Psoas muscle (tissue), 8 donors: ENCODE measurements around the gene KCNT1. TPM values are rescaled to one million over a fixed set of nuclear protein-coding genes. Genes with fewer than 3 reads are reported as not detected.

ENCODE experiments used
- ATAC-seq, 4 donors: fragments of 200-7000 bp; cut with Tn5 transposase; one replicate each; pipeline ENCODE4 v1.9.1; 2020; ENCODE audit warnings: moderate library complexity in 3 of 4, mild to moderate bottlenecking in 2 of 4
- DNase-seq, 2 donors: peaks; one replicate each; pipeline ENCODE4 v3.0.0-alpha.2; 2020
- H3K27ac ChIP-seq: fragments of 200-600 bp; one replicate; pipeline ENCODE4 v1.8.0; 2022
- H3K27me3 ChIP-seq, 3 donors: fragments of 200-600 bp in 1 of 3; one replicate each; pipeline versions ENCODE4 v1.6.1 to v1.8.0; 2013 to 2022; ENCODE audit warnings: low read length in 2 of 3, mild to moderate bottlenecking in 2 of 3, moderate library complexity in 1 of 3; ENCODE audit not compliant: insufficient read depth in 3 of 3
- H3K36me3 ChIP-seq, 2 donors: fragments of 200-600 bp in 1 of 2; one replicate each; pipeline versions ENCODE4 v1.6.1 to v1.8.0; 2013 to 2022; ENCODE audit warnings: low read depth in 1 of 2, mild to moderate bottlenecking in 1 of 2, moderate library complexity in 1 of 2; ENCODE audit not compliant: insufficient read depth in 1 of 2
- H3K4me1 ChIP-seq: fragments of 200-600 bp; one replicate; pipeline ENCODE4 v1.8.0; 2022
- H3K4me3 ChIP-seq: fragments of 200-600 bp; one replicate; pipeline ENCODE4 v1.8.0; 2022; ENCODE audit warnings: mild to moderate bottlenecking
- H3K9me3 ChIP-seq: fragments of 200-600 bp; one replicate; pipeline ENCODE4 v1.8.0; 2022
- CTCF ChIP-seq: fragments of 200-600 bp; IDR thresholded peaks from one replicate; pipeline ENCODE4 v1.8.0; 2022; ENCODE audit warnings: antibody characterized with exemption
- WGBS, 3 donors: extraction: QIAGEN DNeasy Blood & Tissue Kit; methylation state at CpG; one replicate each; pipeline versions ENCODE4 v1.1.6 to v1.1.7; 2013; 5-methylcytosine and 5-hydroxymethylcytosine counted together
- intact Hi-C, 2 donors: fragments of 100-400 bp; cut with DNase I; formaldehyde crosslinking; loops; one replicate each; pipeline versions ENCODE4 v1.11.0 to v1.14.2; 2022
- polyA plus RNA-seq, 3 donors: library from polyadenylated mRNA; stranded (reverse); fragments of 200-250 nt; gene quantifications; one replicate each; pipeline ENCODE4 v1.2.3, GENCODE V29; 2013
- total RNA-seq, 4 donors: library from RNA; stranded (reverse); fragmentation: NEBNext Ultra II Directional in 2 of 4; extraction: Animal tissue kit (Norgen Biotek cat#: 25700) in 2 of 4; gene quantifications; one replicate each; pipeline versions ENCODE4 v1.2.1 to v1.2.4, GENCODE V29; 2021 to 2023
- donor health status: healthy with polysubstance abuse.
- donor health status: DM: no; HTN: no; CAD: no; lungs with moderate emphysema.
- donor health status: Bipolar disorder and iron deficiency.
- donor health status: healthy.
- donor health status: DM: yes; HTN: yes; CAD: no.
- donor health status: DM: no; HTN: no; CAD: no.
- donor health status: DM: no; HTN: no; CAD: no.
- donor health status: DM: yes; HTN: yes; CAD: no.

KCNT1 gene
- total and polyA plus RNA-seq, 7 donors: 1.1 to 15.0 (median 10.3) TPM

DNA sequence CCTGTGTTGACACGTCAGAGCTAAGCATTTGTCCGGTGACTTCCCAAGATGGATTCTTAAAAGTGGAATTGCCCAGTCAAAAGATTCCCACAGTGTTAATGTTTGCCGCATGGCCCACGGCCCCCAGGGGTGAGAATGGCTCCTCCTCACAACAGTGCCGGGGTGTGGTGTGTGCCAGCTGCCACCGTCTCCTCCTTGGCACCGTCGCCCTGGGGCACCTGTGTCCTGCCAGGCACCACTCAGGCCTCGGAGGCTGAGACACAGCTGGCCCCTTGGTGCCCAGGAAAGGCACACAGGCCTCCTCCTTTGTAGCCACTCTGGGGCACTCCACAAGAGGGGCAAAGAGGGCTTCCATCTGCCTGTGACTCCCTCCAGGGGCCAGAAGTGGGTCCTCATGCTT lies 4.3 kb downstream of the KCNT1 start:
- no peak for TF ChIP-seq CTCF
- intact Hi-C loops: loop anchor here in 1 of 2 donors (10.0 kb wide), 1 partner anchor 259 kb away; the partner anchor contains the start of gene UBAC1
- ATAC-seq: no peak
- Histone ChIP-seq H3K36me3 (no peaks in the 10 kb centered on the region), H3K27me3 (peaks cover 0 to 21% (median 4%) of the 10 kb centered on the region in 3 donors), H3K27ac (no peak overlapping the region), H3K9me3 (no peaks in the 10 kb centered on the region), H3K4me3 (no peak overlapping the region), H3K4me1 (peaks cover 6% of the 10 kb centered on the region)
- 44 to 78% (median 55%) methylated on average over 9 of the region's 9 CpGs for WGBS, 3 donors
- no peak for DNase-seq

- Histone ChIP-seq H3K27ac (no peak overlapping the region), H3K36me3 (no peaks in the 10 kb centered on the region), H3K4me1 (no peaks in the 10 kb centered on the region), H3K9me3 (no peaks in the 10 kb centered on the region), H3K4me3 (no peak overlapping the region), H3K27me3 (peaks cover 0 to 16% (median 4%) of the 10 kb centered on the region in 3 donors)
- intact Hi-C loops: loop anchor here in 1 of 2 donors (10.0 kb wide), 1 partner anchor 257 kb away; the partner anchor contains the start of gene UBAC1
- ATAC-seq (no peak), DNase-seq (no peak)
- no peak for TF ChIP-seq CTCF
- 24 to 42% (median 27%) methylated on average over 22 to 23 of the region's 23 CpGs for WGBS, 3 donors
Measured at GRCh38 chr9:135707252-135708138, 5.5 kb downstream of the KCNT1 start.

- DNase-seq (no peak), ATAC-seq (no peak)
- Histone ChIP-seq H3K4me1 (no peaks in the 10 kb centered on the region), H3K9me3 (no peaks in the 10 kb centered on the region), H3K27ac (no peak overlapping the region), H3K27me3 (peaks cover 0 to 11% (median 4%) of the 10 kb centered on the region in 3 donors), H3K4me3 (no peak overlapping the region), H3K36me3 (no peaks in the 10 kb centered on the region)
- no peak for TF ChIP-seq CTCF
- intact Hi-C loops: loop anchor here in 1 of 2 donors (10.0 kb wide), 1 partner anchor 257 kb away; the partner anchor contains the start of gene UBAC1
- 81 to 87% (median 86%) methylated on average over 4 of the region's 4 CpGs for WGBS, 3 donors
Measured at GRCh38 chr9:135708164-135708563, 6.2 kb downstream of the KCNT1 start.

DNA sequence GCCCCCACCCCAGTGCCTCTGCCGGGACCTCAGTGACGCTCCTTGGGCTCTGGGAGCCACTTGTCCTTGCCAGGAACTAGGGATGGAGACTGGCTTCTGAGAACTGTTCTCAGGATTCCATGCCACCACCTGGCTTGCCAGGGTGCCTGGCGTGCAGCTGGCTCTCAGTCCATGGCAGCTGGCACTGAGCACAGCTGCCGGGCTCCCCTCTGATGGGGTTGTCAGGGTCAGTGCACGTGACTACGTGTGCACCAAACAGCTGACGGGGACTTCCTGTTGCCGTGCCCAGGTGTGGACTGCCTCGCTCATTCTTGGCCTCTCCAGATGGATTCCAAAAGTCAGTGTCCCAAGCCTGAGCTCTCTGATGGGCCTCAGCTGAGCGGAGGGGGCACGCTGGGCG lies 9.4 kb downstream of the KCNT1 start:
- Histone ChIP-seq H3K4me1 (no peaks in the 10 kb centered on the region), H3K27ac (no peak overlapping the region), H3K4me3 (no peak overlapping the region), H3K9me3 (no peaks in the 10 kb centered on the region), H3K27me3 (peaks cover 0 to 36% (median 12%) of the 10 kb centered on the region in 3 donors), H3K36me3 (no peaks in the 10 kb centered on the region)
- 29 to 46% (median 31%) methylated on average over 10 to 12 of the region's 12 CpGs for WGBS, 3 donors
- no peak for TF ChIP-seq CTCF
- DNase-seq (no peak), ATAC-seq (peak in 1 of 4 donors; percentile 32)
- intact Hi-C loops: no loop called here
